Superior temporal gyrus (tissue), 1 donor: ENCODE measurements around the gene VEZF1.
A peak's percentile ranks its signal among the peaks of the same experiment; 100 is the strongest.

Source experiments
- DNase-seq: peaks from one replicate; pipeline ENCODE4 v3.0.0-alpha.2; 2016; ENCODE audit errors: extremely low spot score

Gene VEZF1

DNA sequence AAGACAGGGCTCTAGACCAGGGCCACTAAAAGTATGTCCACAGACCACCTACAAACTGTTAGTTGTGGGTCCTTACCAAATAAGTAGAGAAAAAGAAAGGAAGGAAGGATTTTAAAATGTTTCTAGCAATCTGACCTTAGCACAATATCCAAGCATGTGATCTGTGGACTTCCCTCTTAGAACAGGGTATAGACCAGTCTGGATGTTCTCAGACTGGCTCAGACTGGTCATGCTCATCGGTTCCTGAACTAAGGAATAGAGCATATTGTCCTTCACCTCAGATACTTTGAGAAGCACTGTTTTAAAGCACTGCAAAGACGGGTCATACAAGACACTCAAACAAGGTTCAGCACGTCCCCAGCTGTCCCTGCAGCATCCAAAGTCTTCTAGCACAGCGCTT, 58.7 kb downstream of the VEZF1 start:
- DNase-seq = peak; percentile 80

DNA sequence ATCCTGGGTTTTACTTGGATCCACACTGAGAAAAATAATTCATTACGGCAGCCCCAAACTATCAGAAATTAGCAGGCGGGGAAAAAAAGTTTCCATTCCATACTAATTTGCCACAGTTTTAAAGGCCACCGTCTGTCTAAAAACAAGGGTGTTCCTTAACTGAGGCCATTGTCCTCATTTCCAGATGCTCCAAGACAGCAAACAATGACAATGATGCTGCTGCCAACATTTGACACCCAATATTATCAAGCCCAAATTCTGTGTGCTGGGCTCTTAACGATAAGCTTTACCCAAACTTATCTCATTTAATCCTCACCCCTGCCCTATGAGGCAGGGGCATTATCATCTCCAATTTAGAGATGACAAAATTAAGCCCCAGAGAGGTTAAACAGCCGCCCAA, 59.1 kb downstream of the VEZF1 start:
- no peak for DNase-seq

DNA sequence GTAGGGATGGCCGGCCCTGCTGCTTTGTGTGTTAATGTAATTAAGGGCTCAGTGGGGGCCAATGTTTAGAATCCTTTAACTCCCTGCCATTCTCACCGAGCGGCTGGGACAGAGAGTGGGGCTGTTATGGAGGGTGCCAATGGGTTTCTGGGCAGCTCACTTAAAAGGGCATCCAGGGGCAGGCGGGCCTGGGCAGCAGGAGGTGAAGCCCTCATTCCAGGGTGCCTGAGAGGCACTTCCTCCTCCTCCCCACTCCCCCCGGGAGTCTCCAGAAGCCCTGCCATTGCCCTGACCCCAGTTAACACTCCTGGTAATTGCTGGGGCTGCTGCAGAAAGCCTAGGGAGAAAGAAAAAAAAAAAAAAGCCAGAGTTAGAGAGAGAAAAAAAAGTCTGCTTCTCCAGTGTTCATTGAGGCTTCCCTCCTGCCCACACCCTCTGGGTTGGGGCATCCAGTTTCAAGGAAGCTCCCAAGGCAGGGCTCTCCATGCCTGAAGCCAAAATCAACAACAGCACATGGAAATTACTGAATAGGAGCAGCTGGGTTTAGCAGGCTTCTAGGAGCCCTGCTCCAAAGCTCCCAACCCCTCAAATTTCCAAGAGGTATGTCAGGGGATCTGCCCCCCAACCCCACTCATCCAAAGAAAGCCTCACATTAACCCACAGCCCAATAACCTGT, 60.9 kb downstream of the VEZF1 start:
- DNase-seq = peak; percentile 87

DNA sequence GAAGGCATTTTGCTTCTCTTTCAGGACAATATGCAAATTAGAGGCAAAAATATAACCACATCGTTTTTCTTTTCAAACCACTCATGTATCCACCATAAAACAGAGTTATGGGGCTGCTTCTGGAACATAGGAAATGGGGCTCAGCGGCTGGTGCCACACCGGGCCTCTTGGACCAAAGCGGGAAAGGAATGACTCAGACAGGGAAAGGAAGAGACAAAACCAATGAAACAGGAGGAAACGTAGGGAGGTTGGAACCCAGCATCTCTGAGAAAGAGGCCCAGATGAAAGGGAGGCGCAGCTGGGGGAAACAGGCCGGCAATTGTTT, 61.4 kb downstream of the VEZF1 start:
- no peak for DNase-seq

DNA sequence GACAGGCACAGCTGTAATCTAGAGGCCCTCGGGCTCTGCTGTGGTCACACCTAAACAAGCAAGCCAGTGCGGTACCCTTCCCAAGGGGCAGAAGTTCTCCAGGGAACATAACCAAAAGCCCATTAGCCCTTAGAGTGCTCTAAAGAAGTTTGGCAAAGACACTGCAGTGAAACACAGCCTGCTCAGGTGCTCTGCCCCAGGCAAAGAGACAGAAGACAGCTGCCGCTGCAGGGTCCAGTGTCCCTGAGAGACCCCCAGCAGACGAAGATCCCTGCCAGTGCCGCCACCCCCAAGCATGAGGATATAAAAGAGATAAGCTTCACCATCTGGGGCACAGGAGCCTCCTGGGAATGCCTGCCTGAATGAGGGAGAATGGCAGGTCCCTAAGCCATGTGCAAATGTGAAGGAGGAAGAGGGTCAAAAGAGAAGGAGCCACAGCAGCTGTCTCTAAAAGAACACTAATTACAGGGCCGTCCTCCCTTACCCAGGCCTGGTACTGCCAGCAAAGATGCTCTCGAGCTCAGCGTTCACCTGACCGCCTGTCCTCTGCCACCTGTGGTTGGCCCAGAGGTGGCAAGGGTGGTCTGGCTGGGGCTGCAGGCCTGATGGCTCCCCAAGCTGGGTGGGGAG, 62.6 kb downstream of the VEZF1 start:
- DNase-seq = no peak

DNA sequence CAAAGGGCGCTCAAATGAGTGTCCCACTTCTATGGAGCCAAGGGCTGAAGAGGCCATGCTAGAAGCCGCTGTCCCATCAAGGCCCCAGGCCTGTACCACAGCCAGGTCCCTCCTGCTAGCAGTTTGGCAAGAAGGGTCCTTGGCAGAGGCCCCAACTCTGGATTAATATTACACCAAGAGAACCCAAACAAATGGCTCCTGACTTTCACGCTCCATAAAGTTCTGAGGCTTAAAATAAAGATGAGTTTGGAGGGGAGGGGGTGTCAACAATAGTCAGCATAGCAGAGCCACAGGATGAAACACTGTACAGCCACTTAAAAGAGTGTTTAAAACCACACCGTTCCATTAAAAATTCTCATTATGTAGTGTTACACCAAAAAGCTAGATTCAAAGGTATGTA, 63.4 kb downstream of the VEZF1 start:
- no peak for DNase-seq
